Measurements from ENCODE around the gene EXD2. TPM values are rescaled to one million over a fixed set of nuclear protein-coding genes. Genes with fewer than 3 reads are reported as not detected.
"Not testable (repeated sequence)": the region's sequence is repeated elsewhere in the genome, so short reads cannot be mapped to it uniquely, and the experiment has no call there.

Gene EXD2
- total RNA-seq, 1 experiment from 2014 or later = 17.7 TPM

GRCh38 chr14:69275331-69275730, 84.0 kb downstream of the EXD2 start:
- Mint-ChIP-seq H3K9me3 (ENCODE audit: unreplicated experiment) (no peaks in the 10 kb centered on the region), H3K4me1 (ENCODE audit: insufficient read depth, unreplicated experiment) (no peaks in the 10 kb centered on the region), H3K27ac (ENCODE audit: low read depth, unreplicated experiment) (no peak overlapping the region), H3K4me3 (ENCODE audit: unreplicated experiment) (no peak overlapping the region), H3K27me3 (ENCODE audit: insufficient read depth, unreplicated experiment) (peaks cover 31% of the 10 kb centered on the region), H3K36me3 (ENCODE audit: insufficient read depth, unreplicated experiment) (no peaks in the 10 kb centered on the region)
- no TSS peak for BruUV-seq (replicated peaks)
- TF ChIP-seq CTCF (IDR thresholded peaks at IDR 0.05; ENCODE audit: unreplicated experiment) = no peak
- CTCF ChIA-PET = interaction anchor here (0.6 to 1.0 kb wide), 3 partner anchors 8 to 85 kb away, joined by 3 read pairs; no protein-coding TSS in a partner anchor
- POLR2A ChIA-PET = interaction anchor here (0.6 kb wide), 1 partner anchor 1497 kb away, joined by 4 read pairs; no protein-coding TSS in a partner anchor
- DNase-seq (ENCODE audit: unreplicated experiment) = no peak
- intact Hi-C loops (cut with micrococcal nuclease) = no loop called here

DNA sequence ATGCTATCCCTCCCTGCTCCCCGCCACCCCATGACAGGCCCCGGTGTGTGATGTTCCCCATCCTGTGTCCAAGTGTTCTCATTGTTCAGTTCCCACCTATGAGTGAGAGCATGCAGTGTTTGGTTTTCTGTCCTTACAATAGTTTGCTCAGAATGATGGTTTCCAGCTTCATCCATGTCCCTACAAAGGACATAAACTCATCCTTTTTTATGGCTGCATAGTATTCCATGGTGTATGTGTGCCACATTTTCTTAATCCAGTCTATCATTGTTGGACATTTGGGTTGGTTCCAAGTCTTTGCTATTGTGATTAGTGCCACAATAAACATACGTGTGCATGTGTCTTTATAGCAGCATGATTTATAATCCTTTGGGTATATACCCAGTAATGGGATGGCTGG, 86.1 kb downstream of the EXD2 start:
- H3K27ac Mint-ChIP-seq (ENCODE audit: low read depth, unreplicated experiment); H3K4me3 Mint-ChIP-seq (ENCODE audit: unreplicated experiment); intact Hi-C loops (cut with micrococcal nuclease); H3K36me3 Mint-ChIP-seq (ENCODE audit: insufficient read depth, unreplicated experiment); CTCF ChIA-PET; H3K4me1 Mint-ChIP-seq (ENCODE audit: insufficient read depth, unreplicated experiment); DNase-seq (ENCODE audit: unreplicated experiment); H3K9me3 Mint-ChIP-seq (ENCODE audit: unreplicated experiment); BruUV-seq (replicated peaks): not testable (repeated sequence)
- POLR2A ChIA-PET = interaction anchor here (0.6 kb wide), 1 partner anchor 39 kb away, joined by 3 read pairs; no protein-coding TSS in a partner anchor
- peaks cover 42% of the 10 kb centered on the region for H3K27me3 Mint-ChIP-seq (ENCODE audit: insufficient read depth, unreplicated experiment)

GRCh38 chr14:69280746-69281291, 89.5 kb downstream of the EXD2 start:
- BruUV-seq (replicated peaks) = no TSS peak
- no peaks in the 10 kb centered on the region for H3K9me3 Mint-ChIP-seq (ENCODE audit: unreplicated experiment)
- peaks cover 20% of the 10 kb centered on the region for H3K27me3 Mint-ChIP-seq (ENCODE audit: insufficient read depth, unreplicated experiment)
- DNase-seq (ENCODE audit: unreplicated experiment) = no peak
- H3K36me3 Mint-ChIP-seq (ENCODE audit: insufficient read depth, unreplicated experiment) = no peaks in the 10 kb centered on the region
- ChIA-PET CTCF (interaction anchor here (1.2 kb wide), 1 partner anchor 39 kb away, joined by 3 read pairs; no protein-coding TSS in a partner anchor), POLR2A (no interaction called here)
- intact Hi-C loops (cut with micrococcal nuclease) = no loop called here
- H3K4me3 Mint-ChIP-seq (ENCODE audit: unreplicated experiment) = no peak overlapping the region
- H3K27ac Mint-ChIP-seq (ENCODE audit: low read depth, unreplicated experiment) = no peak overlapping the region
- no peaks in the 10 kb centered on the region for H3K4me1 Mint-ChIP-seq (ENCODE audit: insufficient read depth, unreplicated experiment)
- no peak for TF ChIP-seq CTCF (IDR thresholded peaks at IDR 0.05; ENCODE audit: unreplicated experiment)

DNA sequence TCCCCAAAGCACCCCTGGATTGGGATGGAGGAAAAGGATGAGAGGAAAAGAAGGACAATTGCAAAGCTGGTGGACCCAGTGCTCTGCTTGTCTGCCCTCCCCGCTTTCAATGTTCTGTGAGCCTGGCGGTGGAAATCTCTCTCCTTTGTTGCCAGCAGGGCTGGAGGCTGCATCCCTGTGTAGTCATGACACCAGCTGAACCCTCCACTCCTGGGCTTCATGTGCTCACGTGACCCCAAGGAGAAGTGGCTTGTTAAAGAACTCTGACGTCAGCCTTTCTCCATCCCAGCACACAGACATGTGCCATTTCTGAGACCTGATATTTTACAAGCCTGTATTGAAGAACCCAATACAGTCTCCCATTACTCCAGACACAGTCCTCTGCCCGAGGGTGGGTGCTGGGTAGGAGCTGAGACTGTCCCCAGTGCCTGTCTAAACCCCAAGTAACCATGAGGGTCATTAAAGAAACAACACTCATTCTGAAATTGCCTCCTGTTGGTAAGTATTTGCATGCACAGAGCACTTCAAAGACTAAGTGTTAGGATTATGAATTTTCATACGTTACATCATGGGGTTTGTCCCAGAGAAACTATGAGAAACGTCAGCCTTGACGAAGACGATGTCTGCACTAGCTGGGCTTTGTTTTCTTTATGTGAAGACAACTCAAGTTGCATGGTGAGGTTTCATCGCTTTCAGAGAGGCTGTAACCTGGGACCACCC, 90.3 kb downstream of the EXD2 start:
- POLR2A ChIA-PET = no interaction called here
- no peaks in the 10 kb centered on the region for H3K36me3 Mint-ChIP-seq (ENCODE audit: insufficient read depth, unreplicated experiment)
- CTCF ChIA-PET = interaction anchor here (1.2 kb wide), 1 partner anchor 40 kb away, joined by 3 read pairs; no protein-coding TSS in a partner anchor
- TF ChIP-seq CTCF (IDR thresholded peaks at IDR 0.05; ENCODE audit: unreplicated experiment) = no peak
- DNase-seq (ENCODE audit: unreplicated experiment) = no peak
- peaks cover 20% of the 10 kb centered on the region for H3K27me3 Mint-ChIP-seq (ENCODE audit: insufficient read depth, unreplicated experiment)
- BruUV-seq (replicated peaks) = no TSS peak
- no peaks in the 10 kb centered on the region for H3K9me3 Mint-ChIP-seq (ENCODE audit: unreplicated experiment)
- intact Hi-C loops (cut with micrococcal nuclease) = no loop called here
- H3K4me3 Mint-ChIP-seq (ENCODE audit: unreplicated experiment) = no peak overlapping the region
- H3K27ac Mint-ChIP-seq (ENCODE audit: low read depth, unreplicated experiment) = no peak overlapping the region
- no peaks in the 10 kb centered on the region for H3K4me1 Mint-ChIP-seq (ENCODE audit: insufficient read depth, unreplicated experiment)
